ENCODE measurements around the gene ALDH5A1.

Gene ALDH5A1

DNA sequence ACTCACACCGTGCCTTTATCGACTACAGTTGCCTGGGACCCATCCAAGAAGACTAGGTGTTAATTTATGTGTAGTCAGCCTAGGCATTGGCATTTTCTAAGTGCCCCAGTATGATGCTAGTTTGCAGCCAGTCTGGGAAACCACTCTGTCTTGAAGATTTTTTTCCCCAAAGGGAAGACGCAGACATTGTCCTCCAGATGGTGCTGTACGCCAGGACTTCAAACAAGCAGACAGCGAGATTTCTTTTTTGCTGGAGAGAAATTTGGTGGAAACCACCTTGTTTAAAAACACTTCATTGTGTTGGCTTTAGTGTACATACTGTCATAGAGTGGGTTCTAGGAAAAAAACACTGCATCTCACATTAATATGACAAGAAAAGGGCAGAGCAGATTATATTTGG is 30.0 kb downstream of the ALDH5A1 start:
- no peak for DNase-seq (ENCODE audit: low spot score)

DNA sequence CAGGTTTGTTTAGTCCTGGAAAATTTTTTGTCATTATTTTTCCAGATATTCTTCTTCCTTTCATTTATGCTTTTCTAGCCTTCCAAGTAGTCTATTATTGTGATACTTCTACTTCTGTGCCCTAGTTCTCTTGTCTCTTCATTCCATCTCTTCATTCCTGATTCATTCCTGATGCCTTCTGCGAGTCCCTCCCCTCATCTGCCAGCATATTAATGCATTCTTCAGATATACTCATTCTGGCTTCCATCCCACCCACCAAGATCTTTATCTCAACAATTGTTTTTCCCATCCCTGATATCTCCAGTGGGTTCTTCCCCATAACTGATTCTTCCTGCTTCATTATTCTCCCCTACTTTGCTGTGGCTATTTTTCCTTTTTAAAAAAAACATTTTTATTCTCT is 35.2 kb downstream of the ALDH5A1 start:
- DNase-seq (ENCODE audit: low spot score), result no peak

DNA sequence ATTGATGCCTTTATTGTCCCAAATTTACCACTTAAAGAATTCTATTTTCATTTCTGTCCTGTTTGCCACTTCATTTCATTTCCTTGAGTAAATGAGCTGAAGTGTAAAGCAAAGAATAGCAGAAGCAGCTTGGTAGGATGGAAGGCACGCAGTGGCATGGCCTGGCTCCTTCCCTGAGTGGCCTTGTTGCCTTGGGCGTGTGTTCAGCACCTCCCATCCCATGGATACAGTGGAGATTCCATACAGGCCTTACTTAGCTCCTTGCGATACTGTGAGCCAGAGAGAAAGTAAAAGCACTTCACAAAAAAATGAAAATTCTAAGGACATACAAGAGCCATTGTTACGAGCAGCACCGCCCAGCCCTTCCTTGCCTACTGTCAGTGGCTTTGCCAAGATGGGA is 39.6 kb downstream of the ALDH5A1 start:
- DNase-seq (ENCODE audit: low spot score), result no peak

DNA sequence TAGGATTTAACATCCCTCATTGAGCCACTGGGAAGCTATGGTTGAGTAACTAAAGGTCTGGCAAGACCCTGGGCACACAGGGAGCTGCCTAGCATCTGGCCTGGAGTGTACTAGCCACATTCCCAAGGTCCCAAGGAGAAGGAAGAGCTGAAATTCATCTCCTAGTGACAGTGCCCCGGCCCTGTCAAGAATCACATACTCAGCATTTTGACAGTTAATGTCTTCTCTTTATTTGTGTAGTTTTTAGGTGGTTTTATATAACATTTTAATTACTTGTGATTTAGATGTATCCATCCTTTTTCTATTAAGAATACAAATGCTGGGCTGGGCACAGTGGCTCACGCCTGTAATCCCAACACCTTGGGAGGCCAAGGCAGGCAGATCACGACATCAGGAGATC is 40.4 kb downstream of the ALDH5A1 start:
- no peak for DNase-seq (ENCODE audit: low spot score)

DNA sequence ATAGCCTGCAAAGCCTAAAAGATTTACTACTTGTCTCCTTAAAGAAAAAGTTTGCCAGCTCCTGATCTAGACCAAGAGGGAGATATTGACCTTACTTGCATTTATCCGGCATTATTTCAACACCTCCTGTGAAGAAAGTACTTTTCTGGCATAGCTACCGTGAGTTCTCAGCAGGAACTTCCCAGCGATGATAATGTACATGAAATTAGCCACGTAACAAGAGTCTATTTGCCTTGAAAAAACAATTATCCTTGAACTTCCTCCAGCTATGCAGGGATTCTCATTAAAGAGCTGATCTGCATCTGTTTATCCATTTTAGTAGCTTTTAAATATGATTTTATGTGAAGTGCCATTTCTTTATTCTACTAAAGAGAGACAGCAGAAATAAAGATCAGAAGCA is 41.7 kb downstream of the ALDH5A1 start:
- DNase-seq (ENCODE audit: low spot score), result no peak

DNA sequence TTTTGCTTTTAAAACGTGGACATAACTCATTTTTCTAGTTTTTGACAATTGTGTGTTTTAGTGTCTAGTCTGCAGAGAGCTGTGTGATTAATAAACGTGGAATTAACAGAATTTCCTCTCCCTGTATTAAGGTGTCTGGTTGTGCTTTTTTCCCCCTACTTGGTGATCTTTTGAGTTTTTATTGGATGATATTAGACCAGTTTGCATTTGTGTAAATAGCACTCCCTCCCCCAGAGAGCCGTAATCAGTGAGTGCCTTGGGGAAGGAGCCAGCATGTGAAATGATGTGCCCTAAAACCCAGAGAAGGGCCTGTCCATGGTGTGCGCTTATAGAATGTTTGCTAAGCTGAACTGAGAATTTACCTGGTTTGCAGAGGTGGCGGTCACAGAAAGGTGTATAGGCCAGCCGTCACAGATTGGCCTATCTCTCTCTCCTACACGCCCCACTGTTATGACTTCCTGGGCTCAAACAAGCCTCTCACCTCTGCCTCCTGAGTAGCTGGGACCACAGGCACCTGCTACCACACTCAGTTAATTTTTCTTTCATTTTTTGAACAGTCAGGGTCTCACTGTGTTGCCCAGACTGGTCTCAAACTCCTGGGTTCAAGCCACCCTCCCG is 42.4 kb downstream of the ALDH5A1 start:
- DNase-seq (ENCODE audit: low spot score), result no peak

DNA sequence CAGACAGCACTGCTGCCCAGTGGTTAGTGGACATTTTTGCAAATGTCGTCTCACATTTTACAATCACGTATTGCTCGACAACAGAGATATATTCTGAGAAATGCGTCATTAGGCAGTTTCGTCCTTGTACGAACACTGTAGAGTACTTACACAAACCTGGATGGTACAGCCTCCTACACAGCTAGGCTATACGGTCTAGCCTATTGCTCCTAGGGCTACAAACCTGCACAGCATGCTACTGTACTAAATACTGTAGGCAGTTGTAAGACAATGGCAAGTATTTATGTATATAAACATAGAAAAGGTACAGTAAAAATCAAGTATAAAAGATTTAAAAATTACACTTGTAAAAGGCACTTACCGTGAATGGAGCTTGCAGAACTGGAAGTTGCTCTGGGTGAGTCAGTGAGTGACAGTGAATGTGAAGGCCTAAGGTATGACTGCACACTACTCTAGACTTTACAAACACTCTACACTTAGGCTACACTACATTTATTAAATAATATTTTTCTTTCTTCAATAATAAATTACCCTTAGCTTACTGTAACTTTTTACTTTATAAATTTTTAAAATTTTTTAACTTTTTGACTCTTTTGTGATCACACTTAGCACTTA is 43.1 kb downstream of the ALDH5A1 start:
- no peak for DNase-seq (ENCODE audit: low spot score)

DNA sequence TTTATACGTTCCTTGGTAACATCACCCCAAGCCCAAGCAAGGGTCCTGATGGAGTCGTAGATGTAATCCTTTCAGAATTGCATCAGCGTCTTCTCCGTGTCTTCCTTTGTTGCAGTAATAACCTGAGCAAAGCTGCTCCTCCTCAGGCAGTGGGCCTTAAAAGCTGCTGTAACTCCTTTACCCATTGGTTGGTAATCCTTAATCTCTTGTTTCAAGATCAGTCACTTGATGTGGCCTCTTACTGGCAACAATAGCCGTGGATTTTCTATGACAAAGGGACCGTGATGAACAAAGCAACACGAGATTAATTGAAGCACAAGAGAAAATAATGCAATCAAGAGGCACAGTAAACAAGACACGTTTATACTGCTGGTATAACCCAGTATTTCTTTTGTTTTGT is 44.6 kb downstream of the ALDH5A1 start:
- no peak for DNase-seq (ENCODE audit: low spot score)

DNA sequence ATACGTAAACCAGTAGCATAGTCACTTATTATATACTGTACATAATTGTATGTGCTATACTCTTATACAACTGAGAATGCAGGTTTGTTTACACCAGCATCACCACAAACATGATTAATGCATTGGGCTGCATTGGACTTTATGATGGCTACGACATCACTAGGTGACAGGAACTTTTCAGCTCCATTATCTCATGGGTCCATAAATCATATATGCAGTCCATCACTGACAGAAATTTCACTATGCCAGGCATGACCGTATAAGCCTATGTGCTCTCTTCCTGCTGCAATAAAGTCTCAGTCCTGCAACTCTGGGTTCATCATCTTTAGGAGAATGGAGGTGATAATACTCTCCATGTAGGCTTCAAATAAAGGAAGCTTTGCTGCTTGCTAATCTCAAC is 45.4 kb downstream of the ALDH5A1 start:
- no peak for DNase-seq (ENCODE audit: low spot score)

DNA sequence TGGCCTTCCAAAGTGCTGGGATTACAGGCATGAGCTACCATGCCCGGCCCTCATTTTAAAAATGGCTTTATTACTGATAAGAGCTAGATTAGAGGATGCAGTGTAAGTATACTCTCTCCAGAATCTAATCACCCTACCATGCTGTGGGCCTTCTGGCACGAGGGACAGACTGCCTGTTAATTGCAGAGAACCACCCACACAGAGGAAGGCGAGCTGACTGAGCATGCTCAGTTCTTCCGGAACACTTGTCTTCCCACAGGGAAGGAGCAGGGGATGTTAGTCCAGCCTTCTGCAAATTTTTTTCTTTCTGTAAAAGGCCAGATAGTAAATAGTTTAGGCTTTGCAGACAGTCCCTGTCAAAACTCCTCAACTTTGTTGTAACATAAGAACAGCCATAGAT is 48.9 kb downstream of the ALDH5A1 start:
- DNase-seq (ENCODE audit: low spot score), result no peak

DNA sequence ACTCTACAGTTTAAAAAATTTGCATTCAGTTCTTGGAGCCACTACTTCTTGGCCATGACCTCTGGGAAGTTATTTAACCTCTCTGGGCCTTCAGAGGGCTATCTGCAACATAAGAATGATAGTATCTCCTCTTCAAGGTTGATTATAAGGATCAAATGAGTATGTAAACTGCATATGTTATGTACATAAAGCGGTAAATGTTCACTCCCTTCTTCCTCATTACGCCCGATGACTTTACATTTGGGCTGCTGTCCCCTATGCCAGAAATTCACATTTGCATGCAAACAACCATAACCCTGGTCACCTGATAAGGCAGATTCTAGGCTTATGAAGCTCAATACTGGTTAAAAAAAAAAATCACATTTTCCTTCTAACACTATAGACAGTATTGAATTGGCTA is 50.4 kb downstream of the ALDH5A1 start:
- DNase-seq (ENCODE audit: low spot score), result no peak

DNA sequence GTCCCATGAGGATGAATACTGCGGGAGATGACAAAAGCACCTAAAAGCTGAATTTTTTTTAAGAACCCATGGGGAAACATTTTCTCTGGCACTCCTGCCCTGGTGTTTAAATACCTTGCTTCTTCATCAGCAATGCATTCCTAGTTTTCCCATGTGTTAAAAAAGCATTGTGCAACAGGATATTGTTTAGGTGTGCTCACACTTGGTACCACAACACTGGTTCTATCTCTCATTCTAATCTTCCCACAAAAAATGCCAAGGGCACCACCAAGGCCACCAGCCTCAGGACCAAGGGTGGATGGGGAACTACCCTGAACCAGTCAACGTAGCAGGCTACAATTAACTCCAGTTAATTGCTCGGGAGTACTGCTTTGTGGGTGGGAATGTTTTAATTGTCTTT is 50.9 kb downstream of the ALDH5A1 start:
- DNase-seq (ENCODE audit: low spot score), result no peak

DNA sequence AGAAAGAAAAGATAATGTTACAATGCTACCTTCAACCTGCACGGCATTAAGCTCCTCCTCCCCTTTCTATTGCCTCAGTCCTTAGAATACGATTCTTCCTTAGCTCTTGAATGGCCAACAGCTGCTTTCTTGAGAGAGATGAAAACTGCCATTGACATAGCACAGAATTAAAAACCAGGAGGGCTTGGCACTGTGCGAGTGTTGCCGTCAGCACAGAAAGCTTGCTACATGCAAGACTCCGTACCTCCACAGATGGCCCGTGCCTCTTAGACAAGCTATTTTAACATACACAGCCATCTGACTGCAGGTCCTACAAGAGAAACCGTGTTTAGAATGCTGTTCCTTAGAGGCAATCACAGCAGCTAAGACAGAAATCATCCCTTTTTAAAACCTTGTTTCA is 51.7 kb downstream of the ALDH5A1 start:
- no peak for DNase-seq (ENCODE audit: low spot score)

DNA sequence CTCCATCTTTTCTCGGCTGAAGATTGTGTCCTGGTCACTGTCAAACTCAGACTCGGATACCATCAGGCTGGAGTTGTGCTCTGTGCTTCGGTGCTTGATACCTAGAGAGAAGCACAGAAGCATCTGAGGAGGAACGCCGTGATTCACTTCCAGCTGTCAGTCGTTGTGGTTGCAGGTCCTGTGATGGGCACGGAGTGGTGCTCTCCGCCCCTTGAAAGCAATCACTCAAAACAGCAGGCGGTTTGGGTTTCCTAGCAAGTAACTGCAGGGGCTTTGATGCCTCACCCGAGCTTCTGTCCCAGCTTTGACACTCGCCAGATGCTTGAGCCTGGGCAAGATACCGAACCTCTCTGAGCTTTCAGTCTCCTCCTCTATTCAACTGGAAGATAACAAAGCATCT is 52.5 kb downstream of the ALDH5A1 start:
- peak; percentile 5 for DNase-seq (ENCODE audit: low spot score)

DNA sequence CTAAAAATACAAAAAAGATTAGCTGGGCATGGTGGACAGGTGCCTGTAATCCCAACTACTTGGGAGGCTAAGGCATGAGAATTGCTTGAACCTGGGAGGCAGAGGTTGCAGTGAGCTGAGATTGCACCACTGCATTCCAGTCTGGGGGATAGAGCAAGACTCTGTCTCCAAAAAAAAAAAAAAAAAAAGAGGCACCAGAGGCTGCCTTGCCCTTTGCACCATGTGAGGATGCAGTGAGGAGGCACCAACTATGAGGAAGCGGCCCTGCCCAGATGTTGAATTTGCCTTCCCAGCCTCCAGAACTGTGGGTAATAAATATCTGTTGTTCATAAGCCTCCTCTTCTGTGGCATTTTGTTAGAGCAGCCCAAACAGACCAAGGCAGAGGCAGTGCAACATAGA is 54.4 kb downstream of the ALDH5A1 start:
- DNase-seq (ENCODE audit: low spot score), result no peak

DNA sequence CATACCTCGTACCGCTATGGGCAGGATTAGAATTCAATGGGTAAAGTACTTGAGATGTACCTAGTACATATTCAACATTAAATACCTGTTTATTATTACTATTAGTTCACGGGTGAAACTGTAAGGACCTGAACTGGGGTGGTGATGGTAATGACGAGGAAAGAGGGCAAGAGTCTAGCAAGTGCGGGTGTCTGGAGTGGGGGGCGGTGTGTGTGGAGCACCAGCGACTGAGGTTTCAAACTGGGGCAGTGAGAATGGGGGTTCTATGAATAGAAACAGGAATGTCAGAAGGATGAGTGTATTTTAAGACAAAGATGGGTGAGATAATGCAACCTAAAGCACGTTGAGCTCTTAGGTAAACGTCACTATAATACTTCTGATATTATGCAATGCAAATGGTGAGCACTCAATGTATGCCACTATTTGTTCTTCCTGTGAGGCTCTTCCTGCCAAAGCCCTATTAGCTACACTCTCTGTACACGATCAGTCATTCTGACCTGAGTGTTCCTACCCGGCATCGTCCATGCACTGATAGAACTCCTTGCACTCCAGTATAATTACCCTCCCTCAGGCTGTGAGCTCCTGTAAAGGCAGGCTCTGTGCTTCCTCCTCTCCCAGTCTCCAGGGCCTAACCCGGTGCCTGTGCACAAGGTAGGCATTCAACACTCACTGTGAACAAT is 55.0 kb downstream of the ALDH5A1 start:
- DNase-seq (ENCODE audit: low spot score), result no peak

DNA sequence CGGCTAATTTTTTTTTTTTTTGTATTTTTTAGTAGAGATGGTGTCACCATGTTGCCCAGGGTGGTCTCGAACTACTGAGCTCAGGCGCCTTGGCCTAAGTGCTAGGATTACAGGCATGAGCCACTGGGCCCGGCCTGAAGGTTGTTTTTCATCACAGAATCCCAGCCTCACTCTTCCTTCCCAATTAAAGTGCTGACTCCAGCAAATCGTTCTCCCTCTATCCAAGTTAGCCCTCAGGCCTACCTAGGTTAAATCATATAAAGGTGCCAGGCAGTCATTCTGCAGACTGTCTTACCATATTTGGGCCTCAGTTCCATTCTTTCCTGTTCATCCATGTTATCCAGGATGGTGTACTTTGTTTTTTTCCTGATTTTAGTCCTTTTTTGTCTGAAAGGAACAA is 56.4 kb downstream of the ALDH5A1 start:
- DNase-seq (ENCODE audit: low spot score), result no peak

DNA sequence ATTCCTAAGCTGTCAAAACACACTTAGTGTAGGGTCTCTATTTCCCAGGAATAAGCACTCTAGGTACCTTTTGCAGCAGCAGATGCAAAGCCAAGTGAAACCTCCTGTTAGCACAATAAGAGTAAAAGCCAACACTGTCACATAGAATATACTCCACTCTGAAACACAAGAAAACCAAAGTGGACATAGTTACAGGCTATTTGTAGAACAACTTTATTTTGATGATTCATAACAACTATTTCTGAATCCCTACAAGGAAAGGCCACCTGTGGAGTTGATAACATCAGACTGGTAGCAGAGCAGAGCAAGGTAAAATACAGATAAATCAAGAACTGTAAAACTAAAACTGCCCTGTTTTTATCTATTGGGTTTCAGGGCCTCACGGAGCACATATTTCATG is 59.7 kb downstream of the ALDH5A1 start:
- DNase-seq (ENCODE audit: low spot score), result no peak

DNA sequence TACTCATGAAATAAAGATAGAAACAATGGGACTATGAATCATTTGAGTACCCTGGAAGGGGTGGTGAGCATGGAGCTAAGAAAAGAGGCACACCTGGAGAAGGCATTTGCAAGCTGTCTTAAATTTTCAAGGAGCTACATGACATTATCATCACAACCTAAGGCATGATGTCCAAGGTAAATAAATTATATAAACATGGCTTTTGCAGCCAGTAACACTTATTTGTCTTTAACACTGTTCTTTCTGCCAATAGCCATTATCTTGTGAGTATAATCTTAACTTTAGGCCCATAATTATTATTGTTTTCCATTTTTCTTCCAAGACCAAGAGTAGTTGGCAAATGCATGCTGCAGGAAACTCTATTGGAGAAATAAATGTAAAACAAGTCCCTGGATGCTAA is 63.7 kb downstream of the ALDH5A1 start:
- DNase-seq (ENCODE audit: low spot score), result no peak

DNA sequence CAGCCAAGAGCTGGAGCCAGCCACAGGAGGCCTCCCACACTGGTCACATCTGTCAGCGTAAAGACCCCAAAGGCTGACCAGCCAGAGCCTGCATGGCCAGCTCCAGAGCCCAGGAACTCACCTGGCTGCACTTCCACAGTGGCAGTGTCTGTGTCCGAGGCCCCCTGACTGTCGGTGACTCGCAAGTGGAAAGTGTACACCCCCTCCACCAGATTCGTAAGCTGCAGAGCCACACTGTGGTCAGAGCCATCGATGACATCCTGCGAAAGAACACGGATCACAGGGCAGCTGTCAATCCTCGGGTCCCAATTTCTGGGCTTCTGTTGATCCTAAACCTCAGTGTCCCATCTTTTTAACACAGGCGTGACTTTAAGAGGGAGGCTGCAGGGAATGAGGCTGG is 69.3 kb downstream of the ALDH5A1 start:
- DNase-seq (ENCODE audit: low spot score), result no peak

DNA sequence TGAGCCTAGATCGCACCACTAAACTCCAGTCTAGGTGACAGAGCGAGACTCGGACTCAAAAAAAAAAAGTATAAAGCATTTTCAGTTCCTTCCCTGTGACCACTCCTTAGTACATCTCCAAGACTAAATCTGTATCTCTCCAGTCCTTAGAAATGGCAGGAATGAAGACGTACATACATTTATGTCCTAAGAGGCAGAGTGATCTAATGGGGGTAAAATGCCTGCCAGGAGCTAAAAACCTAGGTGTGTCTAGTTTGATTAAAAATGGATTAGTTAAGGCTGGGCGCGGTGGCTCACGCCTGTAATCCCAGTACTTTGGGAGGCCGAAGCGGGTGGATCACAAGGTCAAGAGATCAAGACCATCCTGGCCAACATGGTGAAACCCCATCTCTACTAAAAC is 70.4 kb downstream of the ALDH5A1 start:
- DNase-seq (ENCODE audit: low spot score), result no peak

DNA sequence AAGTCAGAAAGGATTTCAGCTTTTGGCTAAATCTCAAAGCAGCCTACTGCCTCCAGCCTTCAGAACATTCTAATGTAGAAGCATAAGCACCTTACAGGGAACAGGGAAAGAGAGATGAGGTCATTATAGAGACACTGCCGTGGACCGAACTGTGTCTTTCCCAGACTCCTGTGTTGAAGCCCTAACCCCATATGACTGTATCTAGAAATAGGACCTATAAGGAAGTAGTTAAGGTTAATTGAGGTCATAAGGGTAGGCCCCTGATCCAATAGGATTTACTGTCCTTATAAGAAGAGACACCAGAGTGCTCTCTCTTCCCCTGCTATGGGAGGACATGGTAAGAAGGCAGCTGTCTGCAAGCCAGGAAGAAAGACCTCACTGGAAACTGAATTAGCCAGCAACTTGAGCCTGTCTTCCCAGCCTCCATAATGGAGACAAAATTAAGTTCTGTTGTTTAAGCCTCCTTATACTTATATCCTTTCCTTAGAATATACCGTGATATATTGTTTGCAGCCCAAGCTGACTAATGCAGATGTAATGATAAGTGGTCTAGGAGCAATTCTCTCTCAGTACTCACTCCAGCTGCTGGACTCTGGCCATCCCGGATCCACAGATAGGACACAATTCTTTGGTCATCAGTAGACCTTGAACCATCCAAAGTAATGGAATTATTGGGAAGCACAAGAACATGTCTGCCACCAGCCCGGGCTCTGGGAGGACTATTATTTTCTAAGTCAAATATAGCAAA is 71.4 kb downstream of the ALDH5A1 start:
- DNase-seq (ENCODE audit: low spot score), result no peak

DNA sequence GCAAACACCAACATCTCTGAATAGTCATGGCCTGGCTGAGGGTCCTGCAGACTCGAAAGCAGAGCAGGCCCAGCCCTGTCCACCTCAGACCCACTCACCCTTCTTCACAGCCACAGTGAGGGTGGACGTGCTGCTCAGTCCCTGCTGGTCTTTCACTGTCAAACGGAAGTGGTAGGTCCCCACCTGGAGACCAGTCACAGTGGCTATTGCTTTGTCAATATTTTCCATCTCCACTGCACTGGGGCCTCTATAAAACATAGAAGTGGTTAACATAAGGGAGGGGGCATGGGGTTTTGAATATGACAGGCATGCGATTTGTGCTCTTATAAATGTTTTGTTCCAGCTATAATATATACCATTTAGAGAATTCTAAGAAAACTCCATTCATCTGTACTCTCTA is 73.9 kb downstream of the ALDH5A1 start:
- DNase-seq (ENCODE audit: low spot score), result no peak

Data from CD4-positive, alpha-beta T cell treated with Interleukin-6 at 100 ng/mL for 8 hours (primary cell).